ENCODE measurements around the gene SNTG2.

Gene SNTG2

GRCh38 chr2:1140389-1141003 lies 189.8 kb downstream of the SNTG2 start:
- Histone ChIP-seq H3K79me2 (ENCODE audit: insufficient read depth, low read length) (no peaks in the 10 kb centered on the region), H3K27me3 (ENCODE audit: insufficient read depth, low read length, poor library complexity, severe bottlenecking) (no peaks in the 10 kb centered on the region), H3K4me1 (ENCODE audit: insufficient read depth, low read length, poor library complexity, severe bottlenecking) (no peaks in the 10 kb centered on the region), H3K36me3 (ENCODE audit: insufficient read depth, low read length) (no peaks in the 10 kb centered on the region), H3F3A (ENCODE audit: low read depth) (no peaks in the 10 kb centered on the region), H3K4me3 (ENCODE audit: low read length, poor library complexity, severe bottlenecking) (no peak overlapping the region), H4K20me1 (ENCODE audit: insufficient read depth, low read length, poor library complexity, severe bottlenecking) (no peaks in the 10 kb centered on the region), H3K9ac (ENCODE audit: low read depth, low read length, poor library complexity, severe bottlenecking) (no peak overlapping the region), H3K9me3 (ENCODE audit: insufficient read depth, low read depth, low read length) (0 out of 2 replicates have a peak, but pooled peaks cover 3% of the 10 kb centered on the region), H3K9me2 (replicated peaks; ENCODE audit: low read depth, low read length) (no peaks in the 10 kb centered on the region), H2AFZ (ENCODE audit: low read length) (no peak overlapping the region), H3K4me2 (ENCODE audit: low read depth, low read length, poor library complexity, severe bottlenecking) (no peak overlapping the region)
- TF ChIP-seq, protein P1, sequence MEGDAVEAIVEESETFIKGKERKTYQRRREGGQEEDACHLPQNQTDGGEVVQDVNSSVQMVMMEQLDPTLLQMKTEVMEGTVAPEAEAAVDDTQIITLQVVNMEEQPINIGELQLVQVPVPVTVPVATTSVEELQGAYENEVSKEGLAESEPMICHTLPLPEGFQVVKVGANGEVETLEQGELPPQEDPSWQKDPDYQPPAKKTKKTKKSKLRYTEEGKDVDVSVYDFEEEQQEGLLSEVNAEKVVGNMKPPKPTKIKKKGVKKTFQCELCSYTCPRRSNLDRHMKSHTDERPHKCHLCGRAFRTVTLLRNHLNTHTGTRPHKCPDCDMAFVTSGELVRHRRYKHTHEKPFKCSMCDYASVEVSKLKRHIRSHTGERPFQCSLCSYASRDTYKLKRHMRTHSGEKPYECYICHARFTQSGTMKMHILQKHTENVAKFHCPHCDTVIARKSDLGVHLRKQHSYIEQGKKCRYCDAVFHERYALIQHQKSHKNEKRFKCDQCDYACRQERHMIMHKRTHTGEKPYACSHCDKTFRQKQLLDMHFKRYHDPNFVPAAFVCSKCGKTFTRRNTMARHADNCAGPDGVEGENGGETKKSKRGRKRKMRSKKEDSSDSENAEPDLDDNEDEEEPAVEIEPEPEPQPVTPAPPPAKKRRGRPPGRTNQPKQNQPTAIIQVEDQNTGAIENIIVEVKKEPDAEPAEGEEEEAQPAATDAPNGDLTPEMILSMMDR (conservative IDR thresholded peaks at IDR 0.05; ENCODE audit: low read length) = peak; percentile 95
- no peak for TF ChIP-seq EZH2phosphoT487 (IDR thresholded peaks at IDR 0.05; ENCODE audit: borderline replicate concordance)

GRCh38 chr2:1141079-1141478 lies 190.4 kb downstream of the SNTG2 start:
- H3K4me3 ChIP-seq (ENCODE audit: low read length, poor library complexity, severe bottlenecking) = no peak overlapping the region
- H4K20me1 ChIP-seq (ENCODE audit: insufficient read depth, low read length, poor library complexity, severe bottlenecking) = no peaks in the 10 kb centered on the region
- H3K79me2 ChIP-seq (ENCODE audit: insufficient read depth, low read length) = no peaks in the 10 kb centered on the region
- no peaks in the 10 kb centered on the region for H3K9me2 ChIP-seq (replicated peaks; ENCODE audit: low read depth, low read length)
- no peaks in the 10 kb centered on the region for H3F3A ChIP-seq (ENCODE audit: low read depth)
- H2AFZ ChIP-seq (ENCODE audit: low read length) = no peak overlapping the region
- no peak overlapping the region for H3K4me2 ChIP-seq (ENCODE audit: low read depth, low read length, poor library complexity, severe bottlenecking)
- TF ChIP-seq EZH2phosphoT487 (IDR thresholded peaks at IDR 0.05; ENCODE audit: borderline replicate concordance) = no peak
- TF ChIP-seq, protein P1 (conservative IDR thresholded peaks at IDR 0.05; ENCODE audit: low read length) = no peak
- no peaks in the 10 kb centered on the region for H3K27me3 ChIP-seq (ENCODE audit: insufficient read depth, low read length, poor library complexity, severe bottlenecking)
- H3K9ac ChIP-seq (ENCODE audit: low read depth, low read length, poor library complexity, severe bottlenecking) = no peak overlapping the region
- H3K4me1 ChIP-seq (ENCODE audit: insufficient read depth, low read length, poor library complexity, severe bottlenecking) = no peaks in the 10 kb centered on the region
- no peaks in the 10 kb centered on the region for H3K36me3 ChIP-seq (ENCODE audit: insufficient read depth, low read length)
- 0 out of 2 replicates have a peak, but pooled peaks cover 3% of the 10 kb centered on the region for H3K9me3 ChIP-seq (ENCODE audit: insufficient read depth, low read depth, low read length)

DNA sequence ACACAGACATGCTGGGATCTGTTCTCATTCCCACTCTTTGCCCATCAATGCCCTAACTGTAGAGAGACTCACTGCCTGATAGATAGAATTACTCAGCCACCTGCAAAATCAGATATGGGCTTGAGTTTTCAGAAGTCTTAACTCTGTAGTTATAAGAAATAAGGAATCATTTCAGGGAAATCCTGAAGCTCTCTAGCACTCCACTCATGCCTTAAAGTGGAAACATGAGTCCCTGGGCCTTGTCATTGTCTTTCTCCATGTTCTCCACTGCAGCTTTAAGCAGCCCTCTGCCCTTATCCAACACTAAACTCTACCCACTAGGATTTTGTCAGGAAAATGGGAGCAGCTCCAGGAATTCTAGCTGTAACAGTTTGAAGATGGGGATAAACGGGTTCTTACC lies 192.5 kb downstream of the SNTG2 start:
- Histone ChIP-seq H2AFZ (ENCODE audit: low read length) (no peak overlapping the region), H4K20me1 (ENCODE audit: insufficient read depth, low read length, poor library complexity, severe bottlenecking) (no peaks in the 10 kb centered on the region), H3K36me3 (ENCODE audit: insufficient read depth, low read length) (no peaks in the 10 kb centered on the region), H3K79me2 (ENCODE audit: insufficient read depth, low read length) (no peaks in the 10 kb centered on the region), H3K9me2 (replicated peaks; ENCODE audit: low read depth, low read length) (no peaks in the 10 kb centered on the region), H3K27me3 (ENCODE audit: insufficient read depth, low read length, poor library complexity, severe bottlenecking) (no peaks in the 10 kb centered on the region), H3K9me3 (ENCODE audit: insufficient read depth, low read depth, low read length) (0 out of 2 replicates have a peak, but pooled peaks cover 3% of the 10 kb centered on the region), H3K4me1 (ENCODE audit: insufficient read depth, low read length, poor library complexity, severe bottlenecking) (no peaks in the 10 kb centered on the region), H3F3A (ENCODE audit: low read depth) (no peaks in the 10 kb centered on the region), H3K4me2 (ENCODE audit: low read depth, low read length, poor library complexity, severe bottlenecking) (no peak overlapping the region), H3K4me3 (ENCODE audit: low read length, poor library complexity, severe bottlenecking) (no peak overlapping the region), H3K9ac (ENCODE audit: low read depth, low read length, poor library complexity, severe bottlenecking) (no peak overlapping the region)
- no peak for TF ChIP-seq EZH2phosphoT487 (IDR thresholded peaks at IDR 0.05; ENCODE audit: borderline replicate concordance)
- TF ChIP-seq, protein P1 (conservative IDR thresholded peaks at IDR 0.05; ENCODE audit: low read length) = no peak
